Measurements from ENCODE around the gene HDGF. TPM values are rescaled to one million over a fixed set of nuclear protein-coding genes. Genes with fewer than 3 reads are reported as not detected.
A peak's percentile ranks its signal among the peaks of the same experiment; 100 is the strongest.

Gene HDGF
- polyA plus RNA-seq, 2 donors: 88.6 to 150 TPM

DNA sequence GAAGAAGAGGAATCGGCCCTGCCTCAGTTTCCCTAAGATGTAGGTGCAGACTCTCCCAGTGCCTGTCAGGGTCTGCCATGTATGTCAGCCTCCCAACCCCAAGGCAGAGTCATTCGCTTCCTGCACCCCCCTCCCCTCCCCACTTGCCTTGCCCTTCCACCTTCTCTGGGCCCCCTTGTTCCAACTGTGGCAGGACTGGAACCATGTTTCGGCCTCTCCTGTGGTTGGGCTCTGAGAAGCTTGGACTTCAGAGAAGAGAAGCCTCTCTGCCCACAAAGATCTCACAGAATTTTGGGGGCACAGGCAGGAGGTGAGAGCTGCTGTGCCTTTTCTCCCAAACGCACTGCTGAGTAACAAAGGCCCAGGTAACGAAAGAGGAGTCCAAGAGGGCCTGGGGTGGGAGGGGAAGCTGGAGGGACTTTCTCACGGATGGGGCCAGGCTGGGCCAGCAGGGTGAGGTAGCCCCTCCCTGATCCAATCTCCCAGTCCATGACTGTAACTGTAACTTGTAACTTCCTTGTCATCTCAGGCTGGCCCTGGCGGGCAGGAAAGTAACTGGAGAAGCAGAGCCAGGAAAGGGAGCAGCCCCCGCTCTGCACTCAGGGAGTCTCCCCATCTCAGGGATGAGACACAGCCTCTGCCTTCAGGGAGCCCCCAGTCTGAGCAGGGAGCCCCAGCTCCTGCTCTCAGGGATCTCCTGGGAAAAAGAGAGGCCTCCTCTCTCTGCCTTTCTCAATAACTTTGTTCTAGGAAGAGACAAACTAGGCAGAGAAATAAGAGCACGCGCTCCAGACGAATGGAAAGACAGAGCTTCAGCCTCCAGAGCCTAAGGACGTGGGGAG is 57.4 kb downstream of the HDGF start:
- Histone ChIP-seq H3K4me3 (ENCODE audit: low read depth in 1 of 2, low read length in 2 of 2) (peak overlapping the region in 1 of 2 donors; percentile 7), H3K27ac (ENCODE audit: low read depth in 2 of 2, low read length in 1 of 2) (peak overlapping the region; percentile 88), H3K4me1 (ENCODE audit: control insufficient read depth in 2 of 2, insufficient read depth in 2 of 2, low read length in 1 of 2) (peaks cover 0 to 38% of the 10 kb centered on the region in 2 donors), H3K9me3 (ENCODE audit: control insufficient read depth in 2 of 2, insufficient read depth in 1 of 2, low read depth in 1 of 2, low read length in 1 of 2) (no peaks in the 10 kb centered on the region), H3K36me3 (ENCODE audit: control insufficient read depth in 2 of 2, insufficient read depth in 2 of 2, low read length in 1 of 2) (peaks cover 0 to 3% of the 10 kb centered on the region in 2 donors), H3K27me3 (ENCODE audit: control insufficient read depth in 1 of 2, insufficient read depth in 2 of 2, low read length in 2 of 2) (no peaks in the 10 kb centered on the region)
- 55 to 62% methylated on average over 12 of the region's 12 CpGs for whole genome bisulfite sequencing, 2 donors

DNA sequence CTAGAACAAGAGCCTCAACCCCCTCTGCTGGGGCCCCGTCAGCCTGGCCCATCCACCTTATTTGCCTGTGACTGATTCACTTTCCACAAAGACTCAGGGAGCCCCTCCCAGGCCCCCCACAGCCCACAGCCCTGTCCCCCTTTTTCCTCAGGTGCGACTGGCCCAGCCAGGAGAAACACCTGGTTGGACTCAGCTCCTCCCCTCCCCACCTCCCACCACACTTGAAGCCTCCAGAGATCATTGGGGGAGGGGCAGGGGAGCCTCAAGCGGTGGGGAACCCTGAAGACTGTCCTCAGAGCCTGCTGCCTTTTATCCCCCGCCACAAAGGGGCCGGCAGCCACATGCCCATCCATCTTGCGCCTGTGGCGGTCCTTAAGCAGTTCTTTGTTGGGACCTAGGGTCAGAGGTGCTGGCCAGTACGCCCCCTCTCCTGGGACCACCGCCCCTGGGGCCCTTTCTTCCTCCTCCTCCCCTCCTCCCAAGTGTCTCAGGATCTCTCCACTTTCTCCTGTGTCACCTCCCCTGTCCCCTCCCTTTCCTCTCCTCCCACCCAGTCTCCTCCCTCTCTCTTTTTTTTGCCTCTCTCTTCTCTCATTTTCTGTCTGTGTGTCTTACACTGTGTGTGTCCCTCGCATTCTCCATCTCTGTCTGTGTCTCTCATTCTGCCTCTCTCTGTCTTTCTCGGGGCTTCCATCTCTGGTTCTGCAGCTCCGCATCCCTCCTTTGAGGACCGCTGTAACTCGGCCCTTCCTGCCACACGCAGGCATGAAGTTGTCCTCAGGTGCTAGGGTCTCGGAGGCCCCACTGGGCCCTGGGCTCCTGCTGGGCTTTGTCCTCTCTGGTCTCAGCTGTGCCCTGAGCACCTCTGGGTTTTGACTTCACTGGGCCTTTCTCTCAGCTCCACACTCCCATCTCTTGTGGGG is 58.3 kb downstream of the HDGF start:
- Histone ChIP-seq H3K36me3 (ENCODE audit: control insufficient read depth in 2 of 2, insufficient read depth in 2 of 2, low read length in 1 of 2) (no peaks in the 10 kb centered on the region), H3K27me3 (ENCODE audit: control insufficient read depth in 1 of 2, insufficient read depth in 2 of 2, low read length in 2 of 2) (no peaks in the 10 kb centered on the region), H3K4me3 (ENCODE audit: low read depth in 1 of 2, low read length in 2 of 2) (no peak overlapping the region), H3K27ac (ENCODE audit: low read depth in 2 of 2, low read length in 1 of 2) (peak overlapping the region; percentile 88), H3K4me1 (ENCODE audit: control insufficient read depth in 2 of 2, insufficient read depth in 2 of 2, low read length in 1 of 2) (peaks cover 0 to 38% of the 10 kb centered on the region in 2 donors), H3K9me3 (ENCODE audit: control insufficient read depth in 2 of 2, insufficient read depth in 1 of 2, low read depth in 1 of 2, low read length in 1 of 2) (no peaks in the 10 kb centered on the region)
- WGBS, 2 donors: 41 to 45% methylated on average over 16 of the region's 16 CpGs

- H3K9me3 ChIP-seq (ENCODE audit: control insufficient read depth in 2 of 2, insufficient read depth in 1 of 2, low read depth in 1 of 2, low read length in 1 of 2): no peaks in the 10 kb centered on the region
- peak overlapping the region; percentile 88 for H3K27ac ChIP-seq (ENCODE audit: low read depth in 2 of 2, low read length in 1 of 2)
- H3K4me3 ChIP-seq (ENCODE audit: low read depth in 1 of 2, low read length in 2 of 2): peak overlapping the region in 1 of 2 donors; percentile 5
- peaks cover 0 to 37% of the 10 kb centered on the region in 2 donors for H3K4me1 ChIP-seq (ENCODE audit: control insufficient read depth in 2 of 2, insufficient read depth in 2 of 2, low read length in 1 of 2)
- WGBS, 2 donors: 10 to 13% methylated on average over 13 of the region's 13 CpGs
- H3K27me3 ChIP-seq (ENCODE audit: control insufficient read depth in 1 of 2, insufficient read depth in 2 of 2, low read length in 2 of 2): no peaks in the 10 kb centered on the region
- no peaks in the 10 kb centered on the region for H3K36me3 ChIP-seq (ENCODE audit: control insufficient read depth in 2 of 2, insufficient read depth in 2 of 2, low read length in 1 of 2)
Observed at GRCh38 chr1:156692441-156692924, 59.0 kb downstream of the HDGF start.

Other genes starting within 250 kb of the HDGF start
- gene IQGAP3, start 179.1 kb downstream of the HDGF start, polyA plus RNA-seq: 1 to 10 TPM; 3.8 to 7.8 TPM
- gene TTC24, start 172.0 kb downstream of the HDGF start, polyA plus RNA-seq: under 1 TPM in 1 of 2 donors, not detected in 1; 0.08 TPM
- 10 to 100 TPM; 29.9 to 70.9 TPM for gene NAXE, start 159.9 kb downstream of the HDGF start, polyA plus RNA-seq
- 10 to 100 TPM; 14.3 to 20.8 TPM for gene GPATCH4, start 150.2 kb downstream of the HDGF start, polyA plus RNA-seq
- gene HAPLN2, start 132.3 kb downstream of the HDGF start, polyA plus RNA-seq: under 1 TPM; 0.14 to 0.28 TPM
- gene BCAN, start 109.6 kb downstream of the HDGF start, polyA plus RNA-seq: under 1 TPM; 0.01 to 0.04 TPM
- 1 to 10 TPM; 2.4 to 3.0 TPM for gene NES, start 74.3 kb downstream of the HDGF start, polyA plus RNA-seq
- 1,000 to 10,000 TPM; 1,310 to 1,799 TPM for gene CRABP2, start 46.1 kb downstream of the HDGF start, polyA plus RNA-seq
- gene METTL25B, start 23.2 kb downstream of the HDGF start, polyA plus RNA-seq: 10 to 100 TPM; 18.5 to 38.3 TPM
- gene ISG20L2, start 22.9 kb downstream of the HDGF start, polyA plus RNA-seq: 10 to 100 TPM in 1 of 2 donors, 1 to 10 TPM in 1; 8.5 to 16.5 TPM
- 10 to 100 TPM; 79.3 to 81.0 TPM for gene MRPL24, start 10.6 kb downstream of the HDGF start, polyA plus RNA-seq
- gene PRCC, start 15.9 kb upstream of the HDGF start, polyA plus RNA-seq: 10 to 100 TPM; 36.6 to 41.8 TPM
- gene SH2D2A, start 65.2 kb upstream of the HDGF start, polyA plus RNA-seq: under 1 TPM; 0.90 to 1.00 TPM
- under 1 TPM in 1 of 2 donors, not detected in 1; 0.01 TPM for gene INSRR, start 107.4 kb upstream of the HDGF start, polyA plus RNA-seq
- under 1 TPM; 0.06 to 0.08 TPM for gene NTRK1, start 109.2 kb upstream of the HDGF start, polyA plus RNA-seq
- gene PEAR1, start 142.0 kb upstream of the HDGF start, polyA plus RNA-seq: 1 to 10 TPM; 1.5 to 1.7 TPM
- gene LRRC71, start 169.0 kb upstream of the HDGF start, polyA plus RNA-seq: under 1 TPM in 1 of 2 donors, not detected in 1; 0.04 TPM

Data from esophagus (tissue), 2 donors.